Stimulated activated CD4-positive, alpha-beta T cell treated with anti-CD3 and anti-CD28 coated beads, Interleukin-15, amount 100 ng/mL, for 24 hours (primary cell): ENCODE measurements around the gene SBNO2.
"Not testable (repeated sequence)": the region's sequence is repeated elsewhere in the genome, so short reads cannot be mapped to it uniquely, and the experiment has no call there.

Experiments
- DNase-seq: peaks from one replicate; pipeline ENCODE4 v3.0.0-alpha.2; 2020

Gene SBNO2

GRCh38 chr19:1173845-1174809 lies at the start of gene SBNO2:
SBNO2 (minus strand) TSS chr19:1174268; CDS start chr19:1154276, 19,992 bp downstream.
- DNase-seq: peak; percentile 92

GRCh38 chr19:1223018-1223855 lies 49.2 kb upstream of the SBNO2 start:
- peak; percentile 52 for DNase-seq

GRCh38 chr19:1222394-1222793 lies 48.3 kb upstream of the SBNO2 start:
- no peak for DNase-seq

DNA sequence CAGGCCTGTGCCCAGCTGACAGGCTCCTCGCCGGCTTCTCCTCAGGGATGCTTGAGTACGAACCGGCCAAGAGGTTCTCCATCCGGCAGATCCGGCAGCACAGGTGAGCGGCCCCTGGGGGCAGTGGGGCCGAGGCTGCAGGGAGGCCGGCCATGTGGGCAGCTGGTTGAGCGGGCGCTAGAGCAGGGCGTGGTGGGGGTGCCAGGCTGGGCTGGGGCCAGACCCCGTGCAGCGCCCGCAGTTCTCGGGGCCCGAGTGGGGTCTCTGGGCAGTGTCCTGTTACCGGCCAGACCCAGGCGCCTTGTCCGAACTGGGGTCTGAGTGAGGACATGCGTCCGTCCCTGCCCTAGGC lies 47.8 kb upstream of the SBNO2 start:
- DNase-seq: no peak

DNA sequence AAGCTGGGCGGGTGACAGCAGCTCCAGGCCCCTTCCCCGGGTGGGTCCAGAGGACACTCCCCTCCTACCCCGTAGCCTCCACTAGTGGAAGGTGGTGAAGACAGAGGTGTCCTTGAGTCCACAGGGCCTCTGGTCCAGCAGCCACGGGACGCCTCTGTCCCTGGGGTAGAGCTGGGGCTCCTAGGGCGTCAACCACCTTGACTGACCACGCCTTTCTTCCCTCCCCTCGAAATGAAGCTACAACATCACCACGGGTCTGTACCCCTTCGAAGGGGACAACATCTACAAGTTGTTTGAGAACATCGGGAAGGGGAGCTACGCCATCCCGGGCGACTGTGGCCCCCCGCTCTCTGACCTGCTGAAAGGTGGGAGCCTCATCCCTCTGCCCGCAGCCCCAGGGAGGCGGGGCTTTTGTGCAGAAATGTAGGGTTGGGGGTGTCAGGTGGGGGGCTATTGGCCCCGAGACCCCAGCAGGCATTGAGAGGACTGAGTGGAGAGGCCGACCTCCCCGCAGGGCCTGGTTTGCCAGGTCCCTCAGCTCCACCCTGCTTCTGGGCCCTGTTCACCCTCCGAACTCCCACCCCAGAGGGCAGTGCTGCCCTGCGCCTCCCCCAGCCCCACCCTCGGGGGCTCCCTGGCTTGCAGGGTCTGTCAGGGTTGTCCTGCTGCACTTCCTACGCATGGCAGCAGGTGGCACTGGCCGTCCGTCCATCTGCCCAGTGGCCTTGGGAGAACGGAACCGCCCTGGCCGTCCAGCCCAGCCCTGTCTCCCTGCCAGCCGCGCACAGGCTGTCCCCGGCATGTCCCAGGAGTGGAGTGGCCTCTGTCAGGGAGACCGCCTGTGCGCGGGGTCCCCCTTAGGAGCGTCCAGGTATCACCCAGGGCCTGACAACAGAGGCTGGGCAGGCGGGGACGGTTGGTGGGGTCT lies 47.2 kb upstream of the SBNO2 start:
- no peak for DNase-seq

GRCh38 chr19:1220477-1220930 lies 46.4 kb upstream of the SBNO2 start:
- DNase-seq: no peak

DNA sequence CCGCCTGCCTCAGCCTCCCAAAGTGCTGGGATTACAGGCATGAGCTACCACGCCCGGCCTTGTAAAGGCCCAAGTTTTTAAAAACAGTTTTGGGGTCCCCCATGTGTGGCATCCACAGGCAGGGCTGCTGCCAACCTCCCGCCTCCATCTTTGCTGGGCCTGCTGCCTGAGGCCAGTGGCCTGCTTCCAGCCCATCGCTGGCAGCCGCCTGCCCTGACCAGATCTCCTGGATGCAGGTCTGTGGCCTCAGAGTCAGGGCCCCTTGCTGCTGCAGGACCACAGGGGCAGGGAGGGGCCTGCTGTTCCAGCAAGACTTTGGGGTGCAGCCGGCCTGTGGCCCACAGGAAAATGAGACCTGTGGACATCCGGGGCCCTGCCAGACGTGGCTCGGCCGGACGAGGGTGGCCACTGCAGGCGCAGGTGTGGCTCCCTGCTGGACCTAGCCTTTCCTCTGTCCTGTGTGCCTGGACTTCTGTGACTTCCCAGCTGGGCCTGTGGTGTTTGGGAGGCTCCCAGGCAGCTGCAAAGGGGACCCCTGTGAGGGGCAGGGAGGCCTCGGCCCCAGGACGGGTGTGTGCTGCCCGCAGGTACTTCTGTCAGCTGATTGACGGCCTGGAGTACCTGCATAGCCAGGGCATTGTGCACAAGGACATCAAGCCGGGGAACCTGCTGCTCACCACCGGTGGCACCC lies 45.9 kb upstream of the SBNO2 start:
- no peak for DNase-seq

GRCh38 chr19:1218751-1219567 lies 44.9 kb upstream of the SBNO2 start:
- no peak for DNase-seq

- no peak for DNase-seq
These were observed 43.3 kb upstream of the SBNO2 start for GRCh38 chr19:1217366-1217765.

DNA sequence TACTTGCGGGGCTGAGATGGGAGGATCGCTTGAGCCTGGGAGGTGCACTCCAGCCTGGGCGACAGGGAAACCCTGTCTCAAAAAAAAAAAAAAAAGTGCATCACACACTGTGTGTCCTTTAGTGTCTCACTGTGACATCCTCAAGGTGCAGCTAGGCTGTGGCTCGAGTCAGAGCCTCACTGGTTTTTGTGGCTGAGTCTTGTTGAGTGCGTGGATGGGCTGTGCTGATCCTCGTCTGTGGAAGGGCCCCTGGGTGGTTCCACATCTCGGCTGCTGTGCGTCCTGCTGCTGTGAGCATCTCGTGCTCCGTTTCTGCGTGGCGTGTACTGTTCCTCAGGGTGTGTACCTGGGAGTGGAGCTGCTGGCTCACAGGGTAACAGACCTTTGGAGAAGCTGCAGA lies 42.7 kb upstream of the SBNO2 start:
- no peak for DNase-seq

- no peak for DNase-seq
These were observed 41.0 kb upstream of the SBNO2 start for GRCh38 chr19:1214862-1215731.

DNA sequence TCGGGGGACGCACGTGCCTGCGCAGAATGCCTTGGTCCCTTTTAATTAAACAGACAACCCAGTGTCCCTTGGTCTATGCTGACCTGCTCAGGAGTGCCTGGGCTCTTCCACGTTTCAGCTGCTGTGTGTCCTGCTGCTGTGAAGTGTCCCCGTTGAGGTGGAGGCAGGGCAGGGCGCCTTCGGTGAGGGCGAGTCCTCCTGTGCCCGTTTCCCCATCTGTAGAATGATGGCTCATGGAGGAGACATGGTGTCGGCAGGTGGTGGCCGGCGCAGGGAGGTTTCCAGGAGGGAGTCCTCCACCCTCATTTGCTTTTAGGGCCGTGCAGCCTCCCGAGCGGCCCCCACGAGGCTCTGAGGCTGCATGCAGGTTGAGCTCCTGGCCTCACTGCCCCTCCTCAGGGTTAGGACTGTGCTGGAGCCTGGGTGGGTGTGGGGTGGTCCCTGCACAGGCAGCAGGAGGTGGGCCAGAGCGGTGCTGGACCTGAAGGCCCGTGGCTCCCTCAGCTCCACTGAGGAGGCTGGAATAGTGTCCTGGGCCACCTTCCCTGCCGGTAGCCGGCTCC lies 40.3 kb upstream of the SBNO2 start:
- DNase-seq: no peak

GRCh38 chr19:1213391-1214286 lies 39.6 kb upstream of the SBNO2 start:
- DNase-seq: peak; percentile 72

GRCh38 chr19:1211494-1212234 lies 37.6 kb upstream of the SBNO2 start:
- no peak for DNase-seq

DNA sequence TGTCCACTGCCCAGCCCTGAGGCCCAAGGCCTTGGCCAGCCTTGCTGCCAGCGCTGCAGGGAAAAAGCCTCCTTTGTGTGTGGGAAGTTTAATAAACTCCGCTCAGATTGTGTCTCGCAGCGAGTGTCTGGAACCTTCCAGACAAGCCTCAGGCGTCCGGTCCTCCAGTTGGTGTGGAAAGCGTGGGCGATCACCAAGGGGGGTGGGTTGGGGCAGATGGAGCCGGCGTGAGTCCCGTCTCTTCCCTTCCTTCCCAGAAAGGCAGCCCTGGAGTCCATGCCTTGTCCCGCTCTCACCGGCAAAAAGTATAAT lies 36.1 kb upstream of the SBNO2 start:
- no peak for DNase-seq

DNA sequence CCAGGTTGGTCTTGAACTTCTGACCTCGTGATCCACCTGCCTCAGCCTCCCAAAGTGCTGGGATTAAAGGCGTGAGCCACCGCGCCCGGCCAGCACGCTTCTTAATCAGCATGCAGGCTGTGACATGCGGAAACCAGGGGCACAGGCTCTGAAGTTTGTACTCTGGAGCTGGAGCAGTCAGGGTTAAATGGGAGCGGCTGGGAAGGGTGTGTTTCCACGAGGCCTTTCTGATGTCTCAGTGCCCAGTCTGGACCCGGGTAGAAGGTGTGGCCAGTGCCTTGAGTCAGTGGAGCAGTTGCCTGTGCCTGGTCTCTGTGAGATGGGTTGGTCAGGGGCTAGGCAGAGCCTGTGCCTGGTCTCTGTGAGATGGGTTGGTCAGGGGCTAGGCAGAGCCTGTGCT lies 34.8 kb upstream of the SBNO2 start:
- not testable (repeated sequence) for DNase-seq

DNA sequence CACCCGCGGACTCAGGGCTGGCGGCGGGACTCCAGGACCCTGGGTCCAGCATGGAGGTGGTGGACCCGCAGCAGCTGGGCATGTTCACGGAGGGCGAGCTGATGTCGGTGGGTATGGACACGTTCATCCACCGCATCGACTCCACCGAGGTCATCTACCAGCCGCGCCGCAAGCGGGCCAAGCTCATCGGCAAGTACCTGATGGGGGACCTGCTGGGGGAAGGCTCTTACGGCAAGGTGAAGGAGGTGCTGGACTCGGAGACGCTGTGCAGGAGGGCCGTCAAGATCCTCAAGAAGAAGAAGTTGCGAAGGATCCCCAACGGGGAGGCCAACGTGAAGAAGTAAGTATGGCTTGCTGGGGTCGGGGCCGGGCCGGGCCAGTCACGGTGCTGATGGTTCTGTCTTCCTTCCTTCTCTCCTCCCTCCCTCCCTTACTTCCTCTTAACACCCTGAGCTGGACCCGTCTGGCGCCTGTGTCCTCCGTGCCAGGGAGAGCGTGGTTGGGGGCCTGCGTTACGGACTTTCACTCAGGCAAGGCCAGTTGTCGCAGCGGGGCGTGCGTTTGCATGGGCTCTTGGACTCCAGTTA lies 32.9 kb upstream of the SBNO2 start:
- DNase-seq: peak; percentile 47
